Gastrocnemius medialis (tissue), 4 donors: Measurements from ENCODE around the gene EXOC3L4.

Experiments used
- POLR2A ChIP-seq, 2 donors: fragments of 450-650 bp; IDR thresholded peaks; one replicate each; pipeline ENCODE4 v1.6.1; 2017; ENCODE audit warnings: antibody characterized with exemption in 2 of 2, mild to moderate bottlenecking in 2 of 2, moderate library complexity in 2 of 2
- TF ChIP-seq, protein P1 (sequence below), 5 experiments: fragments of 450-650 bp in 3 of 5; fragments of 200-600 bp in 2 of 5; sonication (generic) in 2 of 5; IDR thresholded peaks in 4 of 5; conservative IDR thresholded peaks in 1 of 5; 1 replicate in 4 of 5; 2 replicates in 1 of 5; pipeline ENCODE4 v1.5.1; 2016 to 2019; ENCODE audit warnings: antibody characterized with exemption in 5 of 5, mild to moderate bottlenecking in 3 of 5, moderate library complexity in 3 of 5

DNA sequence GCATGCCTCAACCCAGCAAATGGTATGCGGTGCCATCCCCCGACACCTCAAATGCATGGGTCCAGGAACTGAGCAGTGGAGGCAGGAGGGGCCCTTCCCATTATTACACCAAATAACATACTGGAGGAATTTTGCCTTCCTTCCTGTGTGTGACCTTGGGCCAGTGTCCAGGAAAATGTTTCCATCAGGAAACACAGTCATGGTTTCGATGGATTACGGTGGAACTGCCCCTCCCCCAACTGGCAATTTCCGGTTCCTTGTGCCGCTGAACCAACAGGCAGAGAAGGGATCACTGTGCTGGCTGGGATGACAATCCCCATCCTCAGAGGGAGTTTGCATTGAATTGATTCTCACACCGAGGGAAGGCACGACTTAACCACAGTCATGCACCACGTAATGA is 28.1 kb upstream of the EXOC3L4 start:
- TF ChIP-seq, protein P1, sequence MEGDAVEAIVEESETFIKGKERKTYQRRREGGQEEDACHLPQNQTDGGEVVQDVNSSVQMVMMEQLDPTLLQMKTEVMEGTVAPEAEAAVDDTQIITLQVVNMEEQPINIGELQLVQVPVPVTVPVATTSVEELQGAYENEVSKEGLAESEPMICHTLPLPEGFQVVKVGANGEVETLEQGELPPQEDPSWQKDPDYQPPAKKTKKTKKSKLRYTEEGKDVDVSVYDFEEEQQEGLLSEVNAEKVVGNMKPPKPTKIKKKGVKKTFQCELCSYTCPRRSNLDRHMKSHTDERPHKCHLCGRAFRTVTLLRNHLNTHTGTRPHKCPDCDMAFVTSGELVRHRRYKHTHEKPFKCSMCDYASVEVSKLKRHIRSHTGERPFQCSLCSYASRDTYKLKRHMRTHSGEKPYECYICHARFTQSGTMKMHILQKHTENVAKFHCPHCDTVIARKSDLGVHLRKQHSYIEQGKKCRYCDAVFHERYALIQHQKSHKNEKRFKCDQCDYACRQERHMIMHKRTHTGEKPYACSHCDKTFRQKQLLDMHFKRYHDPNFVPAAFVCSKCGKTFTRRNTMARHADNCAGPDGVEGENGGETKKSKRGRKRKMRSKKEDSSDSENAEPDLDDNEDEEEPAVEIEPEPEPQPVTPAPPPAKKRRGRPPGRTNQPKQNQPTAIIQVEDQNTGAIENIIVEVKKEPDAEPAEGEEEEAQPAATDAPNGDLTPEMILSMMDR (IDR thresholded peaks at IDR 0.05 in 4 of 5, conservative IDR thresholded peaks at IDR 0.05 in 1 of 5), result no peak
- no peak for TF ChIP-seq POLR2A (IDR thresholded peaks at IDR 0.05)
